Measurements from ENCODE around the gene LRGUK. TPM values are rescaled to one million over a fixed set of nuclear protein-coding genes. Genes with fewer than 3 reads are reported as not detected.

LRGUK gene
- polyA plus RNA-seq, 1 experiment = 0.07 TPM

- no peak overlapping the region for H3K27ac ChIP-seq (ENCODE audit: low read depth, low read length)
- no peaks in the 10 kb centered on the region for H3K27me3 ChIP-seq (ENCODE audit: control insufficient read depth, insufficient read depth, low read length)
- ChIA-PET POLR2A (no interaction called here), CTCF (no interaction called here)
- no peak for TF ChIP-seq CTCF (IDR thresholded peaks at IDR 0.05; ENCODE audit: low read depth, low read length)
- no peaks in the 10 kb centered on the region for H3K9me3 ChIP-seq (ENCODE audit: control insufficient read depth, insufficient read depth, low read length)
- H3K4me3 ChIP-seq (ENCODE audit: low read depth, low read length) = no peak overlapping the region
- no peak for DNase-seq (ENCODE audit: low read depth, low spot score)
These were observed 152.2 kb downstream of the LRGUK start for GRCh38 chr7:134279336-134279735.

DNA sequence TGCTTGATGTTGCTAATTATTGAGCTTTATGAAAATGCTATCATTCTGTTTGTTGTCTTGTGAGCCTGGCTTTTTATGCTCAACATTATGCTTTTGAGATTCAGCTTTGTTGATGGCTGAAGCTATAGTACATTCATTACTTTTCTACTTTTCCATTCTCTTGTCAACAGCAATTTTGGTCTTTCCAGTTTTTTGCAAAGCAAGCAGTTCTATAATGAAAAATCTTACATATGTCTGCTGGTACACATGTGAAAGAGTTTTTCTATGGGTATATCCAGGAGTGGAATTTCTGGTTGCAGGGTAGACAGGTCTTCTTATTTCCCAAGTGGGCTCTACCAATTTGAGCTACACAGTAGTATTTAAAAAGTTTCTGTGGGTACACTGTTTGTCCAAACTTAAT lies 152.8 kb downstream of the LRGUK start:
- CTCF ChIA-PET = interaction anchor here (0.6 kb wide), 1 partner anchor 97 kb away, joined by 3 read pairs; no protein-coding TSS in a partner anchor
- TF ChIP-seq CTCF (IDR thresholded peaks at IDR 0.05; ENCODE audit: low read depth, low read length) = no peak
- no peak for DNase-seq (ENCODE audit: low read depth, low spot score)
- H3K9me3 ChIP-seq (ENCODE audit: control insufficient read depth, insufficient read depth, low read length) = no peaks in the 10 kb centered on the region
- H3K4me3 ChIP-seq (ENCODE audit: low read depth, low read length) = no peak overlapping the region
- POLR2A ChIA-PET = no interaction called here
- no peak overlapping the region for H3K27ac ChIP-seq (ENCODE audit: low read depth, low read length)
- H3K27me3 ChIP-seq (ENCODE audit: control insufficient read depth, insufficient read depth, low read length) = no peaks in the 10 kb centered on the region

DNA sequence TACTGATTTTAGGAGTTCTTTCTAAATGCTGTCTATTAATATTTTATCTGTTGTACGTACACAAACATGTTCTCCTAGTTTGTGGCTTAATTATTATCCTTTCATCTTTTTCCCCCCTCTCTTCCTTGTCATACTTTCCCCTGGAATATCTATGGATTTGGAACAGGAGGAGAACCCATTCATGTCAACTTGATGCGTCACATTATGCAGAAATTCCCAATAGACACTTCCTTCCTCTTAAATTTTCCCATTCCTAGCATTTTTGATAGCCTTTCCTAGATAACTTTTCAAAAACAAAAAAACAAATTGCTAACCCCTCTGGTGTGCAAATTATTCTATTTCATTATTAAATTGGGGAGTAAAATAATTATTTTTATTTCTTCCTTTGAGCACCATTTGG lies 153.4 kb downstream of the LRGUK start:
- CTCF ChIA-PET = interaction anchor here (0.6 kb wide), 1 partner anchor 97 kb away, joined by 3 read pairs; no protein-coding TSS in a partner anchor

DNA sequence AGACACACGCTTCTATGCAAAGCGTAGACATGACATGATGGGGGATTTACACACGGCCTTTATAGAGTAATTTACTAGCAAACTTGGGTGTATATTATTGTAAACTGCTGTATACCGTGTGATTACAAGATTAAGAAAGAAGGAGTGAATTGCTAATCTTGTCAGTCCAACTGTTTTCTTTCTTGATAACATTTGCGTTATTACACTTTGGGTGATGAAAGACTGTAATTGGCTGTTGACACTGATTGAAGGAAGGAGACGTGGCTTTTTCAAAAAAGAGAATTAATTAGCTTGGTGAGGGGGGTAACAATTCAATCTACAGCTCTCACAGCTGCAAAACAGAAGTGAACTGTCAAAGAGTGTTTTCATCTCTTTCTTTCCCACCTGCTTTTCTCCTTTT lies 156.9 kb downstream of the LRGUK start:
- ChIA-PET CTCF (no interaction called here), POLR2A (no interaction called here)
- no peak for DNase-seq (ENCODE audit: low read depth, low spot score)
- H3K9me3 ChIP-seq (ENCODE audit: control insufficient read depth, insufficient read depth, low read length) = no peaks in the 10 kb centered on the region
- TF ChIP-seq CTCF (IDR thresholded peaks at IDR 0.05; ENCODE audit: low read depth, low read length) = no peak
- H3K27ac ChIP-seq (ENCODE audit: low read depth, low read length) = no peak overlapping the region
- H3K27me3 ChIP-seq (ENCODE audit: control insufficient read depth, insufficient read depth, low read length) = no peaks in the 10 kb centered on the region
- no peak overlapping the region for H3K4me3 ChIP-seq (ENCODE audit: low read depth, low read length)

More for the DNA sequence above, 153.4 kb downstream of the LRGUK start:
- no peak for DNase-seq (ENCODE audit: low read depth, low spot score)
- Histone ChIP-seq H3K27me3 (ENCODE audit: control insufficient read depth, insufficient read depth, low read length) (no peaks in the 10 kb centered on the region), H3K27ac (ENCODE audit: low read depth, low read length) (no peak overlapping the region), H3K9me3 (ENCODE audit: control insufficient read depth, insufficient read depth, low read length) (no peaks in the 10 kb centered on the region), H3K4me3 (ENCODE audit: low read depth, low read length) (no peak overlapping the region)
- POLR2A ChIA-PET = no interaction called here
- no peak for TF ChIP-seq CTCF (IDR thresholded peaks at IDR 0.05; ENCODE audit: low read depth, low read length)

DNA sequence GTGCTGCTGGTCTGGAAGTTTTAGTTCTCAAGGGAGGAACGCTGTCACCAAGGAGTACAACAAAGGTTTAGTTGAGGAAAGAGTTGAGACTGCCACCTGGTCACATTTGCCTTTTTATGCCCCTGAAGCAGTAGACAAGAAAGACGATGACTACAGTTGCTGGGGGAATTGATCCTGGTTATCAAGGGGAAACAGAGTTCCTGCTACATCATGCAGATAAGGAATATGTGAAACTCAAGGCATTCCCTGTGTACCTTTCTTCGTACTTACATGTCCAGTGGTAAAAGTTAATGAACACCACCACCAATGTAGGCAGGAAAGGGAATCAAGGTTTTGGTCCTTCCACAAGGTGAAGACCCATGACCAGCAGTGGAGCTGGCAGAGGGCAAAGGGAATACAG lies 157.8 kb downstream of the LRGUK start:
- POLR2A ChIA-PET = no interaction called here
- H3K9me3 ChIP-seq (ENCODE audit: control insufficient read depth, insufficient read depth, low read length) = no peaks in the 10 kb centered on the region
- no peak overlapping the region for H3K27ac ChIP-seq (ENCODE audit: low read depth, low read length)
- no peak overlapping the region for H3K4me3 ChIP-seq (ENCODE audit: low read depth, low read length)
- H3K27me3 ChIP-seq (ENCODE audit: control insufficient read depth, insufficient read depth, low read length) = no peaks in the 10 kb centered on the region
- CTCF ChIA-PET = no interaction called here
- no peak for DNase-seq (ENCODE audit: low read depth, low spot score)
- no peak for TF ChIP-seq CTCF (IDR thresholded peaks at IDR 0.05; ENCODE audit: low read depth, low read length)

All from AG04450 (cell line).